Measurements from ENCODE around the gene SCARB2.

SCARB2 gene

DNA sequence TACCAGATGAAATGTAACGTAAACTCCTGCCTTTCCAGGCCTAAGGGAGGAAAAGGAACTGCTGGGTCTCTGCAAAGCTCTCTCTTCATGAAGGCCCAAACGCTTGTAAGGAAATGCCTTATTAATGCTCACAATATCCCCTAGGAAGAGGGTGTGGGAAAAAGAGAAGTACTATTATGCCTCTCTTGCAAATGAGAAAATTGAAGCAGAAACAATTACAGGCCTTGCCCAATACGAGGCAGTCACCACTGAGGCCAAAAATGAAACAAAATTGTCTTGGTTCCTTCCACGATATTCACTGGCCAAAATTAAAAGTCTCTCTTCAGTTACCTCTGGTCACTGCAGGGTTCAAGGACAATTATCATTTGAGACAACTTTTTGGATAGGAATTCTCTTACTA is 3.2 kb downstream of the SCARB2 start:
- TF ChIP-seq, protein P1, sequence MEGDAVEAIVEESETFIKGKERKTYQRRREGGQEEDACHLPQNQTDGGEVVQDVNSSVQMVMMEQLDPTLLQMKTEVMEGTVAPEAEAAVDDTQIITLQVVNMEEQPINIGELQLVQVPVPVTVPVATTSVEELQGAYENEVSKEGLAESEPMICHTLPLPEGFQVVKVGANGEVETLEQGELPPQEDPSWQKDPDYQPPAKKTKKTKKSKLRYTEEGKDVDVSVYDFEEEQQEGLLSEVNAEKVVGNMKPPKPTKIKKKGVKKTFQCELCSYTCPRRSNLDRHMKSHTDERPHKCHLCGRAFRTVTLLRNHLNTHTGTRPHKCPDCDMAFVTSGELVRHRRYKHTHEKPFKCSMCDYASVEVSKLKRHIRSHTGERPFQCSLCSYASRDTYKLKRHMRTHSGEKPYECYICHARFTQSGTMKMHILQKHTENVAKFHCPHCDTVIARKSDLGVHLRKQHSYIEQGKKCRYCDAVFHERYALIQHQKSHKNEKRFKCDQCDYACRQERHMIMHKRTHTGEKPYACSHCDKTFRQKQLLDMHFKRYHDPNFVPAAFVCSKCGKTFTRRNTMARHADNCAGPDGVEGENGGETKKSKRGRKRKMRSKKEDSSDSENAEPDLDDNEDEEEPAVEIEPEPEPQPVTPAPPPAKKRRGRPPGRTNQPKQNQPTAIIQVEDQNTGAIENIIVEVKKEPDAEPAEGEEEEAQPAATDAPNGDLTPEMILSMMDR (IDR thresholded peaks at IDR 0.05; ENCODE audit: extremely low read depth, insufficient read depth, missing control alignments) = no peak
- no peak for DNase-seq (ENCODE audit: low spot score)
- in situ Hi-C loops (cut with MboI; ENCODE audit: low pct_unique_long_range_greater_than_20kb, low sequenced_read_pairs, unreplicated experiment) = no loop called here

DNA sequence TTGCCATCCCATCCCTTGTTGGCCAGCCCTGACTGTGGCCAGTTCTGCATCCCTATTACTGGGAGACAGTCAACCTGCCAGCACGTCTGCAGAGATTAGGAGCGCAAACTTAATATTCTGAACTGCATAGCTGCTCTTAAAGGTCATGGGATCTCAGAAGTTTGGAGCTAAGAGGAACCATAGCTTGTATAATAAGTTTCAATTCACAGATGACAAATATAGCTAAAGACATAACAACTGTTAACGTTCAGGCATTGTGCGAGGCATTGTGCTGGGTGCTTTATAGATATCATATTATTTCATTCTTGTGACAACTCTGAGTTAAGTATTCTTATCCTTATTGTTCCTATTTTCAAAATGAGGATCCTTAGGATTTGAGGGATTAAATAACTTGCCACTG is 3.7 kb downstream of the SCARB2 start:
- in situ Hi-C loops (cut with MboI; ENCODE audit: low pct_unique_long_range_greater_than_20kb, low sequenced_read_pairs, unreplicated experiment) = no loop called here

DNA sequence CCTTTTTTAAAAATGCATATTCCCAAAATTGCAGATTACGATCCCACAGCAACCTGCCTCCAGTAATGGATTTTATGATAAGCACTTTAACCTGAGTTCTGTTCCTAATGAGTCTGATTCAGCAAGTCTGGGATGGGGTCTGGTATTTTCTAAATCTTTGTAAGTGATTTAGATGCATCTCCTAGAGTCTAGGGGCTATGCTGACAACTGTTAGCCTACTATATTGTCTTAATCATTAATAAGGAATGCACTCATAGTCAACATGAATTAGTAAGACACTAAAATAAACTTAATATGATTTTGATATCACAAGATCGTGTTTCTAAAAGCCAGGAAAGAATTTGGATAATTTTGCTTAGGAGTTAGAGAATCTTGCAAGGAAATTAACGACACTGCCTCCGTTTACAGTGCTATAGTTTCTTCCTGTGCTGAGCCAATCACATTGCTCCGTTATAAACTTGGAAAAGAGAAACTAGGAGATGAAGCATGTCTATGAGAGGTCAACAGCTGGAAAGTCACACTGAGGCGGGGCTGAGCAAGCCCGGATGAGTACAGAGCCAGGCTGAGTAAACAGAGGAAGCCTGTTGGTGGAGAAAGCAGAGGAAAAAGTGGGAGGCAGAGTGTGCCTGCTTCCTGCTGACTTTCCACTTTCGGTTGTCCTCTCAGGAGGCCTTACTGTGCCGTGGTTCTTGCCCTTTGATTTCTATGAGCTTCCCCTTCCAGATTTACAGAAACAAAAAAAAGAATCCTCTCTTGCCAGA is 5.4 kb downstream of the SCARB2 start:
- TF ChIP-seq, protein P1 (IDR thresholded peaks at IDR 0.05; ENCODE audit: extremely low read depth, insufficient read depth, missing control alignments) = no peak
- in situ Hi-C loops (cut with MboI; ENCODE audit: low pct_unique_long_range_greater_than_20kb, low sequenced_read_pairs, unreplicated experiment) = no loop called here
- DNase-seq (ENCODE audit: low spot score) = no peak

More for the DNA sequence above, 3.7 kb downstream of the SCARB2 start:
- TF ChIP-seq, protein P1 (IDR thresholded peaks at IDR 0.05; ENCODE audit: extremely low read depth, insufficient read depth, missing control alignments) = no peak
- DNase-seq (ENCODE audit: low spot score) = no peak

DNA sequence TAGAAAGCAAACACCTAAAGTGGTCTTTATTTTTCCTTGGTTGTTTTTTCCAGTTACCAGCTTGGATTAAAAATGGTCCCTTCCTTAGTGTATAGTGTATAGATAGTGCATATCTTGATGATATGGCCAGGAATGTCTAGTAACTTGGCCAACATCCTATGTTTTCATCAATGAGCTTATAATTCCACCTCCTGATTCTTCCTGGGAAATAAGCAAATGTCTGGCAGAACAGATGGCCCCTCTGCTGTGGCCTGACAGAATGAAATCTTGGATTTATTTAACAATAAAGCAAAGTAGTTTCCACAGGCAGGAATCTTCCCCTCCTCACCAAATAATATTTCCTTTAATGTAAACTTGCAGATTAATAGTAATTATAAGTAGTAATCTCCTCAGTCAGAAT is 6.1 kb downstream of the SCARB2 start:
- no peak for DNase-seq (ENCODE audit: low spot score)
- in situ Hi-C loops (cut with MboI; ENCODE audit: low pct_unique_long_range_greater_than_20kb, low sequenced_read_pairs, unreplicated experiment) = no loop called here
- TF ChIP-seq, protein P1 (IDR thresholded peaks at IDR 0.05; ENCODE audit: extremely low read depth, insufficient read depth, missing control alignments) = no peak

DNA sequence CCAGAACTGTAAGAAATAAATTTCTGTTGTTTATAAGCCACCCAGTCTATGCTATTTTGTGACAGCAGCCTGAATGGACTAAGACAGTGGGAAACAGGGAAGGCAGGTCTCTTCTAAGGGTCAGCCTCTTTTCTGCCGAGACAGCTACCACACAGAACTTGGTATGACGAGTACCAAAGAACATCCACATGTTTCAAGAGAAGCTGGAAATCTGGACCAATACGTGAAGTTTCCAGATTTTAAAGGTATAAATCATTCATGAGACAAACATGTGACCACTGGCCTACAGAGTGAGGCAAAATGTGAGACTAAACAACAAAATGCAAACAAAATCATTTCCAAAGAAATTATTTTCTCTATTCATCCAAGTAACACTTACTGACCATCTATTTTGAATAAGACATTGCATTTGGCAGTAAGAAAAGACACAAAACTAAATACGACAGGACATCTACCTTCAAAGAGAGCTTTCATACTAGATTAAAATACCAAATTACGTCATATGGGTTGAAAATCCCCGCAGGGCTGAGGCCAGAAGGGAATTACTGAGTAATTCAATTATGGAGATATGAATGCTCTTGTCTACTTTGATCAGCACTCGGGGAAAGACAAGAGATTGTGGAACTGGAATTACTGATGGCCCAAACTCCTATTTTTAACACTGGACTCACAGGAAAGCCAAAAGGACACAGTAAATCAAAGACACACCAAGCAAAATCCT is 7.2 kb downstream of the SCARB2 start:
- TF ChIP-seq, protein P1 (IDR thresholded peaks at IDR 0.05; ENCODE audit: extremely low read depth, insufficient read depth, missing control alignments) = no peak
- DNase-seq (ENCODE audit: low spot score) = no peak
- in situ Hi-C loops (cut with MboI; ENCODE audit: low pct_unique_long_range_greater_than_20kb, low sequenced_read_pairs, unreplicated experiment) = no loop called here

DNA sequence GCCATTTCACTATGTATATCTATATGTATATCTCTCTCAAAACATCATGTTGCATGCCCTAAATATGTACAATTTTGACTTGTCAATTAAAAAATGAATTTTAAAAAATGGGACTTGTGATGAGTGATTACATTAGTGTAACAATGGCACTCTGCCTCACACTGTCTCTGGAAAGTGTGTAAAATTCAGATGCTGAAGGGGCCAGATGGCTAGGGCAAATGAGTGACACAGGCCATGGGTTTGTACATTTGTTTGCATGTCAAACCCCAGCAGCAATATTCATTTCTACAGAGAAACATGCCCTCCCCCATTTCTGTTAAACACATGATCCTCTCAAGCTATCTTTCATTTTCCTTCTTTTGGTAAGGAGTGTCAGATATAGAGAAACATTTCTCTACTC is 8.1 kb downstream of the SCARB2 start:
- in situ Hi-C loops (cut with MboI; ENCODE audit: low pct_unique_long_range_greater_than_20kb, low sequenced_read_pairs, unreplicated experiment) = no loop called here
- DNase-seq (ENCODE audit: low spot score) = no peak
- TF ChIP-seq, protein P1 (IDR thresholded peaks at IDR 0.05; ENCODE audit: extremely low read depth, insufficient read depth, missing control alignments) = no peak

All from GM13977 (cell line).